Dermis microvascular lymphatic vessel endothelial cell (primary cell): ENCODE results near the gene DNAJC13. TPM values are rescaled to one million over a fixed set of nuclear protein-coding genes. Genes with fewer than 3 reads are reported as not detected.
"Not testable (repeated sequence)": the region's sequence is repeated elsewhere in the genome, so short reads cannot be mapped to it uniquely, and the experiment has no call there.

Source experiments
- DNase-seq, 2 donors: peaks; one replicate each; pipeline versions ENCODE4 v3.0.0 to v3.0.0-alpha.2; 2010; ENCODE audit warnings: low read depth in 2 of 2
- total RNA-seq: library from RNA; depleted of rRNA; stranded (reverse); fragments of >200 nt; gene quantifications from 2 replicates; pipeline ENCODE4 v1.2.1, GENCODE V29; 2014

Gene DNAJC13, protein sequence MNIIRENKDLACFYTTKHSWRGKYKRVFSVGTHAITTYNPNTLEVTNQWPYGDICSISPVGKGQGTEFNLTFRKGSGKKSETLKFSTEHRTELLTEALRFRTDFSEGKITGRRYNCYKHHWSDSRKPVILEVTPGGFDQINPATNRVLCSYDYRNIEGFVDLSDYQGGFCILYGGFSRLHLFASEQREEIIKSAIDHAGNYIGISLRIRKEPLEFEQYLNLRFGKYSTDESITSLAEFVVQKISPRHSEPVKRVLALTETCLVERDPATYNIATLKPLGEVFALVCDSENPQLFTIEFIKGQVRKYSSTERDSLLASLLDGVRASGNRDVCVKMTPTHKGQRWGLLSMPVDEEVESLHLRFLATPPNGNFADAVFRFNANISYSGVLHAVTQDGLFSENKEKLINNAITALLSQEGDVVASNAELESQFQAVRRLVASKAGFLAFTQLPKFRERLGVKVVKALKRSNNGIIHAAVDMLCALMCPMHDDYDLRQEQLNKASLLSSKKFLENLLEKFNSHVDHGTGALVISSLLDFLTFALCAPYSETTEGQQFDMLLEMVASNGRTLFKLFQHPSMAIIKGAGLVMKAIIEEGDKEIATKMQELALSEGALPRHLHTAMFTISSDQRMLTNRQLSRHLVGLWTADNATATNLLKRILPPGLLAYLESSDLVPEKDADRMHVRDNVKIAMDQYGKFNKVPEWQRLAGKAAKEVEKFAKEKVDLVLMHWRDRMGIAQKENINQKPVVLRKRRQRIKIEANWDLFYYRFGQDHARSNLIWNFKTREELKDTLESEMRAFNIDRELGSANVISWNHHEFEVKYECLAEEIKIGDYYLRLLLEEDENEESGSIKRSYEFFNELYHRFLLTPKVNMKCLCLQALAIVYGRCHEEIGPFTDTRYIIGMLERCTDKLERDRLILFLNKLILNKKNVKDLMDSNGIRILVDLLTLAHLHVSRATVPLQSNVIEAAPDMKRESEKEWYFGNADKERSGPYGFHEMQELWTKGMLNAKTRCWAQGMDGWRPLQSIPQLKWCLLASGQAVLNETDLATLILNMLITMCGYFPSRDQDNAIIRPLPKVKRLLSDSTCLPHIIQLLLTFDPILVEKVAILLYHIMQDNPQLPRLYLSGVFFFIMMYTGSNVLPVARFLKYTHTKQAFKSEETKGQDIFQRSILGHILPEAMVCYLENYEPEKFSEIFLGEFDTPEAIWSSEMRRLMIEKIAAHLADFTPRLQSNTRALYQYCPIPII (N-terminal part only)
- 40.5 and 48.5 TPM in 2 replicates for total RNA-seq

DNA sequence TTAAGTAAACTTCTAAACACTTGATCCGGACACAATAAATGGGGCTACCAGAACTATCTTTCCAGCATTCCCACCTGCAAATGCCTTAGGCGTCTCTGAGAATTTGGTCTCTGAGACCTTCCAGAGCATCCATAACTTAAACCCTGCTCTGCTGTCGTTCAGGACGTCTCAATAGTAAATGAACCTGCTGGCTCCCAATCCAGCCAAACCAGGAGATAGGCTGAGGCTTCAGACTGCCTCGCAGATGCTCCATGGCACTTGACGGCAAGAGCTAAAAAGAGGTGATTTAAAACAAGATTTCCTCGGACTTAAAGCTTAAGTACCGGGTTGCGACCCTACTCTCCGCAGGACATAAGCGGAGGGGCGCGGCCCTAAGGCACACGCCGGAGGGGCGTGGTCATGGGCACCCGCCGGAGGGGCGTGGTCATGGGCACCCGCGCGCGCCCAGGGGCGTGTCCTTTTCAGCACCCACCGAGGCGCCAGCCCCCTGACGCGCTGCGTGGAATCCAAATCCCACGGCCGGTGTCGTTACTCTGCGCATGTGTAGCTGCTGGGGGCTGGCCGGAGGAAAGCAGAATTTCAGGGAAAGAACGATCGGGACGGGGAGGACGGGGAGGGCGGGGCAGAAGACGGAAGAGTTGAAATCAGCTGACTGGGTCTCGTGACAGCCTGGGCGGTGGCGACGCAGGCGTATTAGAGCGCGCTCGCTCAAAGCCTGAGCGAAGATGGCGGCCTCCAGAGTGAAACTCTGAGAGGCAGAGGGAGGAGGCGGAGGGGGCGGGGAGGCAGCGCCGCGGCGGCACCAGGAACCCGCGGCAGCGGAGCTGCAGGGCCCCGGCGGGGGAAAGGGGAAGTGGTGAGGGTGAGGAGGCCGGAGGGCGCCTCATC is at the start of gene DNAJC13:
Gene DNAJC13 (plus strand): TSS at position 696 of the 888 bp plus-strand sequence. CDS start 17,049 bp downstream, outside the sequence.
- DNase-seq: peak; percentile 87 to 95

DNA sequence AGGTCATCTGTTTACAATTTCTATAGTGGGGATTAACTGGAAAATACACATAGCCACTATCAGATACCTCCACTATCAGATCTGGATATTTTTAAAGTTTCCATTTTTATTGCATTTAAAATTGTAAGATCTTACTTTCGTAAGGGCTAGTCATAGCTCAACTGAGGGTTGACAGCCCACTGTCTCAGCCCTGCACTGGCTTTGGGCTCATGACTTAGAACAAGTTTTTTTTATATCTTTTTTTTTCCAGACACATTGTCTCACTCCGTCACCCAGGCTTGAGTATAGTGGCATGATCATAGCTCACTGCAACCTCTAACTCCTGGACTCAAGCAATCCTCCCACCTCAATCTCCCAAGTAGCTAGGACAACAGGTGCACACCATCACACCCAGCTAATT is 48.8 kb upstream of the DNAJC13 start:
- no peak for DNase-seq

DNA sequence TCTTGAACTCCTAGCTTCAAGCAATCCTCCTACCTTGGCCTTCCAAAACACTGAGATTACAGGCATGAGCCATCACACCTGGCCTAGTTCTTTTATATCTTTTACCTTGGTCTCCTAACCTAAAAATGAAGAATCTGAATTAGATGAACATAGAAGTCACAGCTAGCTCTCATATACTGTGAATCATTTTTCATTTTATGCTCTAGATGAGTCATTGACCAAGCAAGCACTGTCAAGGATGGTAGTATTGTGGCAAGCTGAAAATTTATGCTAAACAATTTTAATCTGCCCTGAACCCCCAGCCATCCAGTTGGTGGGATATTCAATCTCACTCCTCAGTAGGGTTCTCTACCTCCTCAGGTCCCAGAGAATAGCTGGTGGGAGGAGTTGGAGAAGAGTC is 48.3 kb upstream of the DNAJC13 start:
- DNase-seq: no peak

DNA sequence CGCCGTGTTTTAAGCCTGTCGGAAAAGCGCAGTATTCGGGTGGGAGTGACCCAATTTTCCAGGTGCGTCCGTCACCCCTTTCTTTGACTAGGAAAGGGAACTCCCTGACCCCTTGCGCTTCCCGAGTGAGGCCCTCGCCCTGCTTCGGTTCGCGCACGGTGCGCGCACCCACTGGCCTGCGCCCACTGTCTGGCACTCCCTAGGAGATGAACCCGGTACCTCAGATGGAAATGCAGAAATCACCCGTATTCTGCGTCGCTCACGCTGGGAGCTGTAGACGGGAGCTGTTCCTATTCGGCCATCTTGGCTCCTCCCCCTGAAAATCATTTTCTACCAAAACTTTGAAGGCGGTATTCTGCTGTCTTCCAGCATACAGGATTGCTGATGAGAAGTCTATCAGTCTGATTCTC is 40.4 kb upstream of the DNAJC13 start:
- not testable (repeated sequence) for DNase-seq

DNA sequence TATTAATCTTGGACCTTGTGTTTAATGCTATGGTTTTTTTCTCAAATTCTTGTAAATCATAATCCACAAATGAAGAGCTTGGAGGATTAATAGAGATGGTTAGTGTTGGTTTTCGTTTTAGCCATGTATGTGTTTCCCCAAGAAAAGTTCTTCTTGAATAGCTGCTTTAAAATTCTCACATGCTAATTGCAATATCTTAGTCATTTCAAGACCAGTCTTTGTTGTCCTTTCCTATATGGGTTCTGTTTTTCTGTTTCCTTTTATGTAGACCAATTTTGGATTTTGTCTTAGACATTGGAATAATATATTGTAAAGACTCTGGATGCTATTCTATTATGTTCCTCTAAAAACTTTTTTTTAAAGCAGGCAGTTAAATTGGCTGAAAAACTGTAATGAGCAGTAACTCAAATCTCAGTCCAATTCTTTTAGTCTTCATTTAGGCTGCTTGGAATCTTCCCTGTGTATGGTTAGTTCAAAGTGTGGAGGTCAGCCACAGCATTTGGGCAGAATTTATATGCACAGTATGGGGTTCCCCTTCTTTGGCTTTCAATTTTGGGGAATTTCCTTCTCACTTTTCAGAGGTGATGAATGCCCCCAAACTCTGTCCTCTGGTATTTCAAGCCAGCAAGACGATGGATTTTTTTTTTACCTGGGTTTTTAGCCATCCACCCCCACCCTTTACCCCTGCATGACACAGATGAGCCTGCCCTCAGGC is 39.1 kb upstream of the DNAJC13 start:
- no peak for DNase-seq

DNA sequence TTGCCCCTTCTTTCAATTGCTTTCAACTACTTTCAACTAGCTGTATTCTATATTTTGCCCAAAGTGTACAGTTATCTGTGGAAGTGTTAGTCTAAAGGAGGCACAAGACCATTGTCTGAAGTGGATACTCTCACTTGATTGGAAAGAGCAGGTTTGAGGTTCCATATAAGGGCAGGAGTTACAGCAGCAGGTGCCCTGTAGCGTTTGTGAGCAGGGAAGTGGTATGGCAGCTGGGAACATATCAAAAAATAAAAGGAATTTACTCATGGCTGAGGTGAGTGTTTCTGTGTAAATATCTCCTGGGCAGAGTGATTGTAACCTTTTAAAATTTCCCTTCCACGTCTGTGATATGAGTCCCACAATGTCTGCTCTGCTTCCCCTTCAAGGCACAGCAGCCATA is 38.5 kb upstream of the DNAJC13 start:
- DNase-seq: no peak

DNA sequence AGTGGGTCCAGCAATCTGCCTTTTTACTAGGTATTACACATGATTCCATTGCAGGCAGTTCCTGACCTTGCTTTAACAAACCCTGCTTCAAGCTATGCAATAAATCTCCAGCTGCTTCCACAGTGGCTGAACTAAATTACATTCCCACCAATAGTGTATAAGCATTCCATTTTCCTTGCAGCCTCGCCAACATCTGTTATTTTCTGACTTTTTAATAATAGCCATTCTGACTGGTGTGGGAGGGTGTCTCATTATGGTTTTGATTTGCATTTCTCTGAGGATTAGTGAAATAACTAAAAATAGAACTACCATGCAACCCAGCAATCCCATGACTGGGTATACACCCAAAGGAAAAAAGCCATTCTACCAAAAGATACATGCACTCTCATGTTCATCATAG is 36.4 kb upstream of the DNAJC13 start:
- DNase-seq: no peak

DNA sequence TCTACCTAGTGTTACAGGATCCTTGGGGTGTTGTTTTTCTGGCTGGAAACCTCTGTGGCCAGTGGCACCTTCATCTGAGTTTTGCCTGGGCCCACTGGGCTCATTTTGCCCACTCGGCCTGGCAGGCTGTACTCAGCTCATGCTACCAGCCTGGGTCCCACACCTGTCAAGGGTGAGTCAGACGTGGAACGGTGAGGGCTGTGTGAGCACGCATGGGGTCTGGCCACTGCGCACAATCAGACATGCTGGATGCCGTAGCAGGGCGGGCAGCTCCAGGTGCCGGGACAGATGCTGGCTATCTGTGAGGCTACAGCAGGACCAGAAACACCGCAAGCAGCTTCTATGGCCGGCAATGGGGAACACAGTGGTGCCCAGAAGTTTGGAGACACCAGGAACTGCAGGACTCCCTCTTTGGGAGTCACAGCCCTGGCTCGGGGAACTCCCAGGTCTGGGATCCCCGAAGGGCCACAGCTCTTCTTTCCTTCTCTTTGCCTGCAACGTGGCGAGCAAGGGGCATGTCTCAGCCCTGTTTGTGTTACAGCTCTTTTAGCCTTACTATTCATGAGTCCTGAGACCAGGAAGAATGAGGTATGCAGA is 35.9 kb upstream of the DNAJC13 start:
- no peak for DNase-seq

DNA sequence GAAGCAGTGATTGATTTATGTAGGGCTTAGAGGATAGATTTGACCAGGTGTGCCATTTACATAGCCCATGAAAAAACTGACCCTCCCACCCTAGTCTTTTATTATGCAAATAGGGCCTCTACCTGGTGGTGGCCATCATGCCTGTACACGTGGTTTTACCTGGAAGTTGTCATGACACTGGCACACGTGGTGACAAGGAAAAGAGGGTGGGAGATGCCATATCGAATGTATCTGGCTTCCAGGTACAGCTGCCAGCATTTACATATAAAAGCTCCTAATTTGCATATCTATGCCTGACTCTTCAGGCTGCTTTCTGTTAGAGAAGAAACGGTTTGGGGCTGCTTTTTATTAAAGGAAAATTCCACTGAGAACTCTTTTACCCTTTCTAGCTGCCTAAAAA is 35.0 kb upstream of the DNAJC13 start:
- DNase-seq: no peak

DNA sequence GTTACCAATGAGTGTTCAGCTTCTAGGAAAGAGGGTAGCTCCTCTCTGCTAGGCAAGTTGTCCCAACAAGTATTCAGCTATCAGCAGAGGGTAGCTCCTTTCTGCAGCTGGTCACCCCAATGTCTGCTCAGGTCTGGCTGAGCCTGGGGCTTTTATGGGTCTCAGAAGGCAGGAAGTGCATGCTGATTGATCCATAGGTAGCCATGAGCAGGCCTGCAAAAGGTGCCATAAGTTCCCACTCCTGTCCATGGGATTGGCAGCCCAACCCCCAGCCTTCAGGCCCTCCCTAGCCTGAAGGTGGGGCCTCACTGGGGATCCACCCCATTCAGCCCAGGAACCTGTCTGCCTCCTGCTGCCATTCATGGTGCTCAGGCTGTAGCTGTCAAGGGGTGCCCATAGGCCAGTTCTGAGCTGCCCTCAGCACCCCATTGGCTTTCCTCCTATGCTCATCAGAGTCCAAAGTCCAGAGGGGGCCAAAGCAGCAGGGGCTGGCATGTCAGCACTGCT is 34.6 kb upstream of the DNAJC13 start:
- DNase-seq: no peak

DNA sequence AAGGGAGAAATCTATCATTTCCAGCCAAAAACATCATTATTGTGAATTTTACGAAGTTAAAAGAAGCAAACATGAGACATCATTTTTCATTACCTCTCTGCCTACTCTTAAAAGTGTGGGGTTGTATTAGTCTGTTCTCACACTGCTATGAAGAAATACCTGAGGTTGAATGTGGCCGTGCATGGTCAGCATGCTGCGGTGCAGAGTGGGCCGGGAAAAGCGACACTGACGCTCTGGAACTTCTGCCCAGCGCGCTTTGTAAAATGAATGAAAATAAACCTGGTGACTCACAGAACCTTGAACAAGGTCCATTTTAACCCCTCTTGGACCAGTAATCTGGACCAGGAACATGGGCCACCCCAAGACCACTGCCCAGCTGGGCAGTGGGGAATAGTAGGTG is 31.0 kb upstream of the DNAJC13 start:
- no peak for DNase-seq

DNA sequence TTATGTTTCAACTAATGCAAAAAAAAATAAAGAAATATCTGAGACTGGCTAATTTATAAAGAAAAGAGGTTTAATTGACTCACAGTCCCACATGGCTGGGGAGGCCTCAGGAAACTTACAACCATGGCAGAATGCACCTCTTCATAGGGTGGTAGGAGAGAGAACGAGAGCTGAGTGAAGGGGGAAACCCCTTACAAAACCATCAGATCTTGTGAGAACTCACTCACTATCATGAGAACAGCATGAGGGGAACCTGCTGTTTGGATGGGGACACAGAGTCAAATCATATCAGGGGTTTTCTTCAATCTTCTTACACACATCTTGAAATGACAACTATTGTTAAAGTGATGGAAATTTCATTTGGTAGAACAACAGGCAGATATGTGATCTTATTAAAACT is 24.6 kb upstream of the DNAJC13 start:
- DNase-seq: not testable (repeated sequence)

DNA sequence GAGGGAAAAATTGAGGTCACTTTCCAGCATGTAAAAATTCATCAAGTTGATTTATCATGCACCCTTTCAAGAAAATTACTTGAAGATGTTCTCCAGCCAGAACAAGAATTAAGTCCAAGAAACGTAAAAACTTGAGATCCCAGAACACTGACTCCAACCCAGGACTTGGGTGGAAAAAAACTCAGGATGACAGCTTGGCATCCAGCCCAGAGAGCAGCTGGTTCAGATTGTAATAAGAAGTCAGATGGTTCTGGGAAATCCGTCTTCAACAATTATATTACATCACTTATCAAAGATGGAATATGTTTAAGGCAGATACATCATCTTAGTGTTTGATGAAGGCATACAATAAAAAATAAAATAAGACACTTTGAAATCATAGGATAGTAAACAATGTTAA is 23.0 kb upstream of the DNAJC13 start:
- peak in 1 of 2 donors; percentile 39 for DNase-seq

DNA sequence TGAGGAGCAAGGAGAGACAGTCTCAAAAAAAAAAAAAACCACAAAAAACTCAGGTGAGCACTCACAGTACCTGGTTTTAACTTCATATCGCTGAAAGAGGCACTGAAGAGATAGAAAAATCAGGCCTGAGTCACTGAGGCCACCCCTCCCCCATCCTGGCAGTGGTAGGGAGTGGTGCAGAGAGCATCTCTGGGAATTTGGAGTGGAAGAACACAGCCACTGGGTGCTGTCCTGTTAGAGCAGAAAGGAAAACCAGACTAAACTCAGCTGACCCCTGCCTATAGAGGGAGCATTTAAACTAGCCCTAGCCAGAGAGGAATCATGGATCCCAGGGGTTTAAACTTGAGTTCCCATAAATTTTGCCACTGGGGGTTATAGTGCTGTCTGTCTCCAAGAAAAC is 22.2 kb upstream of the DNAJC13 start:
- DNase-seq: no peak

DNA sequence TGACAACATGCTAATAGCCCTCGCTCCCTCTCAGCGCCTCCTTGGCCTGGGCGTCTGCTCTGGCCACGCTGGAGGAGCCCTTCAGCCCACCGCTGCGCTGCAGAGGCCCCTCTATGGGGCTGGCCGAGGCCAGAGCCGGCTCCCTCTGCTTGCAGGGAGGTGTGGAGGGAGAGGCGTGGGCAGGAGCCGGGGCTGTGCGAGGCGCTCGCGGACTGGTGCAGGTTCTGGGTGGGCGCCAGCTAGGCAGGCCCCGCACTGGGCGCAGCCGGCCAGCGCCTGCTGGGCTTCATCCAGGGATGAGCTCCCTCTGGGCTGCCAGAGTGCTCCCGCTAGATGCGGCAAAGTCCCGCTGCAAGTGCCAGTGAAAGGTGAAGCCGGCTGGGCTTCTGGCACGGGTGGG is 21.0 kb upstream of the DNAJC13 start:
- no peak for DNase-seq

DNA sequence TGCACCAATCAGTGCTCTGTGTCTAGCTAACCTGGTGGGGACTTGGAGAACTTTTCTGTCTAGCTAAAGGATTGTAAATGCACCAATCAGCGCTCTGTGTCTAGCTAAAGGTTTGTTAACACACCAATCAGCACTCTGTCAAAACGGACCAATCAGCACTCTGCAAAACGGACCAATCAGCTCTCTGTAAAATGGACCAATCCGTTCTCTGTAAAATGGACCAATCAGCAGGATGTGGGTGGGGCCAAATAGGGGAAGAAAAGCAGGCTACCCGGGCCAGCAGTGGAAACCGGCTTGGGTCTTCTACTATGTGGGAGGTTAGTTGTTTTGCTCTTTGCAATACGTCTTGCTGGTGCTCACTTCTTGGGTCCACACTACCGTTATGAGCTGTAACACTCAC is 20.5 kb upstream of the DNAJC13 start:
- DNase-seq: not testable (repeated sequence)

DNA sequence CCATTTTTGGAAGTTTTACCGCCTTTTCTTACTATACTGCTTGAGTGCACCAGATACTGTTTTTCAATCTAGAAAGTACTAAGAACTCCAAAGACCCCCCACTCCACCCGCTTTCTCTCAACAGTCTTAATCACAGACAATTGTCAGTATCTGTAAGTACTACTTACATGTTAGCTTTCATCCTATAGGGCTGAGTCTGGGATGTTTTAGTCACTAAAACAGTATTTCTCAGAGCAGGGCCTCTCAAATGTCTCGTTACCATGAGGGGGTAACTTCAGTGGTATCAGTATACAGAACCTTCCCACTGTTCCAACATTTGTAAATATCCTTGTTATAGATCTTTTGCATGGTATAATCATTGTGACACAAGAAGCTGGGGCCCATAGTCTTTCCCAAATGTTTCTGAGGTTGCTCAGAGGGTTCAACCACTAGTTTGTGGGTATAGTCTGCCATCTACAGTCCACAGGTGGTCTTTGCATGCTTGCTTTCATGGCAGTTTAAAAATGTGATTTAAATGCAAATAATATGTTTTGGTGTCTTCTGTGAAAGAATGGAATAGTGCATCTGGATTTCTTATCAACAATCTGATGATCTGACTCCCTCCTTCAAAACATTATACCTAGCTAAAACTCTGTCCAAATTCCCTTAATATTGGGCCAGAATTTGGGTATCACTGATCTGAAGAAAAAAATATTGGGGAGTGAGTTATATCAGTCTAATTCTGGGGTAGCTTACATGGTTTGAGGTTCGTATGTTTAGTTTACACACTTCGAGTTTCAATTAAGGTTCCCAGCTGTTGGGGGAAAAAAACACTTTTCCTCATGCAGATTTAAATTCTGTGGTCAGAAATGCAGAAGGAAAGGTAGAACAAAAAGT is 18.0 kb upstream of the DNAJC13 start:
- peak; percentile 44 to 57 for DNase-seq

DNA sequence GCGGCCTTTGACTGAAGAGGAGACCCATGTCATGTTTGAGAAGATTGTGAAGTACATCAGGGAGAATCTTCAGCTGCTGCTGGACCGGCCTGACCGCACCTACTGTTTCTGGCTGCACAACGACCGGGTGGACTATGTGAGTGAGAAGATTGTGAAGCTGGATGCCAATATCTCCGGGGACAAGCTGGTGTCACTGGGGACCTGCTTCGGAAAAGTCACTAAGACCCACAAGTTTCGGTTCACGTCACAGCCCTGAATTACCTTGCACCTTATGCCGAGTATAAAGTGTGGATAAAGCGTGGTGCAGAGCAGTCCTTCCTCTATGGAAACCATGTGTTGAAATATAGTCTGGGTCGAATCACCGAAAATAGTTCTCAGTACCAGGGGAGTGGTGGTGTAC is 16.0 kb upstream of the DNAJC13 start:
- no peak for DNase-seq
